ENCODE data around the gene LRP2BP. TPM values are rescaled to one million over a fixed set of nuclear protein-coding genes. Genes with fewer than 3 reads are reported as not detected.

Gene LRP2BP
- total RNA-seq, 1 donor from 2014 or later: 0.72 TPM

- Histone ChIP-seq H3K4me3 (no peak overlapping the region), H3K36me3 (peaks cover 30% of the 10 kb centered on the region), H3K9me3 (no peaks in the 10 kb centered on the region), H3K27me3 (no peaks in the 10 kb centered on the region), H3K4me1 (no peaks in the 10 kb centered on the region), H3K27ac (no peak overlapping the region)
- no peak for TF ChIP-seq CTCF (IDR thresholded peaks at IDR 0.05)
- DNase-seq (no peak), ATAC-seq (no peak)
- intact Hi-C loops (cut with DNase I): no loop called here
Observed at GRCh38 chr4:185357733-185358440, 37.8 kb downstream of the LRP2BP start.

- ATAC-seq (no peak), DNase-seq (no peak)
- intact Hi-C loops (cut with DNase I): no loop called here
- Histone ChIP-seq H3K36me3 (peaks cover 34% of the 10 kb centered on the region), H3K27ac (no peak overlapping the region), H3K9me3 (no peaks in the 10 kb centered on the region), H3K27me3 (no peaks in the 10 kb centered on the region), H3K4me3 (no peak overlapping the region), H3K4me1 (no peaks in the 10 kb centered on the region)
- TF ChIP-seq CTCF (IDR thresholded peaks at IDR 0.05): no peak
Observed at GRCh38 chr4:185357211-185357610, 38.5 kb downstream of the LRP2BP start.

- no peak for TF ChIP-seq CTCF (IDR thresholded peaks at IDR 0.05)
- Histone ChIP-seq H3K27me3 (no peaks in the 10 kb centered on the region), H3K9me3 (no peaks in the 10 kb centered on the region), H3K4me1 (no peaks in the 10 kb centered on the region), H3K27ac (no peak overlapping the region), H3K4me3 (no peak overlapping the region), H3K36me3 (peaks cover 61% of the 10 kb centered on the region)
- intact Hi-C loops (cut with DNase I): no loop called here
- peak; percentile 7 for ATAC-seq
- DNase-seq: no peak
Observed at GRCh38 chr4:185352741-185353140, 43.0 kb downstream of the LRP2BP start.

GRCh38 chr4:185352202-185352601 is 43.5 kb downstream of the LRP2BP start:
- Histone ChIP-seq H3K4me3 (no peak overlapping the region), H3K27ac (no peak overlapping the region), H3K27me3 (no peaks in the 10 kb centered on the region), H3K4me1 (no peaks in the 10 kb centered on the region), H3K36me3 (peaks cover 64% of the 10 kb centered on the region), H3K9me3 (no peaks in the 10 kb centered on the region)
- intact Hi-C loops (cut with DNase I): no loop called here
- no peak for TF ChIP-seq CTCF (IDR thresholded peaks at IDR 0.05)
- peak; percentile 24 for ATAC-seq
- no peak for DNase-seq

- Histone ChIP-seq H3K4me3 (no peak overlapping the region), H3K27me3 (no peaks in the 10 kb centered on the region), H3K27ac (no peak overlapping the region), H3K4me1 (no peaks in the 10 kb centered on the region), H3K9me3 (no peaks in the 10 kb centered on the region), H3K36me3 (peaks cover 69% of the 10 kb centered on the region)
- ATAC-seq: no peak
- intact Hi-C loops (cut with DNase I): no loop called here
- no peak for TF ChIP-seq CTCF (IDR thresholded peaks at IDR 0.05)
- no peak for DNase-seq
Observed at GRCh38 chr4:185351691-185352090, 44.0 kb downstream of the LRP2BP start.
